Loucy (cell line): Measurements from ENCODE around the gene SEZ6.

Experiments used
- H2AFZ ChIP-seq: fragments of 200-600 bp; sonication (generic); 2 replicates; pipeline ENCODE4 v1.6.0; 2016; ENCODE audit warnings: antibody characterized with exemption, mild to moderate bottlenecking, low read length, moderate library complexity
- H3F3A ChIP-seq: fragments of 200-600 bp; 2 replicates; pipeline ENCODE4 v1.6.0; 2016; ENCODE audit warnings: antibody characterized with exemption, low read depth, mild to moderate bottlenecking
- H3K27me3 ChIP-seq: fragments of 200-600 bp; sonication (generic); 2 replicates; pipeline ENCODE4 v1.6.1; 2014; ENCODE audit warnings: low read length, mild to moderate bottlenecking; ENCODE audit not compliant: insufficient read depth, poor library complexity, severe bottlenecking
- H3K36me3 ChIP-seq: fragments of 200-600 bp; sonication (generic); 2 replicates; pipeline ENCODE4 v1.6.1; 2016; ENCODE audit warnings: low read length; ENCODE audit not compliant: insufficient read depth
- H3K4me1 ChIP-seq: fragments of 200-600 bp; sonication (generic); 2 replicates; pipeline ENCODE4 v1.5.1; 2014; ENCODE audit warnings: low read length, mild to moderate bottlenecking; ENCODE audit not compliant: insufficient read depth, poor library complexity, severe bottlenecking
- H3K4me2 ChIP-seq: fragments of 200-600 bp; sonication (generic); 2 replicates; pipeline ENCODE4 v1.6.0; 2014; ENCODE audit warnings: antibody characterized with exemption, low read length, low read depth, mild to moderate bottlenecking; ENCODE audit not compliant: poor library complexity, severe bottlenecking
- H3K4me3 ChIP-seq: fragments of 200-600 bp; sonication (generic); 2 replicates; pipeline ENCODE4 v1.5.1; 2014; ENCODE audit warnings: low read length, mild to moderate bottlenecking, mixed read lengths; ENCODE audit not compliant: poor library complexity, severe bottlenecking
- H3K79me2 ChIP-seq: fragments of 200-600 bp; sonication (generic); 2 replicates; pipeline ENCODE4 v1.6.1; 2014; ENCODE audit warnings: low read length; ENCODE audit not compliant: insufficient read depth
- H3K9ac ChIP-seq: fragments of 200-600 bp; sonication (generic); 2 replicates; pipeline ENCODE4 v1.6.0; 2014; ENCODE audit warnings: mild to moderate bottlenecking, low read depth, low read length, moderate library complexity; ENCODE audit not compliant: poor library complexity, severe bottlenecking
- H3K9me2 ChIP-seq: fragments of 200-600 bp; sonication (generic); replicated peaks from 2 replicates; pipeline ENCODE4 v1.6.1; 2016; ENCODE audit warnings: low read depth, low read length, mixed read lengths
- H3K9me3 ChIP-seq: fragments of 200-600 bp; sonication (generic); 2 replicates; pipeline ENCODE4 v1.6.1; 2014; ENCODE audit warnings: mild to moderate bottlenecking, antibody characterized with exemption, low read length, low read depth; ENCODE audit not compliant: insufficient read depth
- H4K20me1 ChIP-seq: fragments of 200-600 bp; sonication (generic); 2 replicates; pipeline ENCODE4 v1.6.0; 2014; ENCODE audit warnings: antibody characterized with exemption, low read length, mild to moderate bottlenecking; ENCODE audit not compliant: insufficient read depth, poor library complexity, severe bottlenecking
- CTCF ChIP-seq: fragments of 200-600 bp; sonication (generic); conservative IDR thresholded peaks from 2 replicates; pipeline ENCODE4 v1.5.1; 2014; ENCODE audit warnings: mild to moderate bottlenecking, antibody characterized with exemption, low read length
- EZH2phosphoT487 ChIP-seq: fragments of 200-600 bp; IDR thresholded peaks from 2 replicates; pipeline ENCODE4 v1.6.1; 2018; ENCODE audit warnings: antibody characterized with exemption, mild to moderate bottlenecking, moderate library complexity, borderline replicate concordance

Gene SEZ6

GRCh38 chr17:28975031-28975430, 30.8 kb downstream of the SEZ6 start:
- Histone ChIP-seq H3K9me3 (no peaks in the 10 kb centered on the region), H3K4me3 (no peak overlapping the region), H3K36me3 (no peaks in the 10 kb centered on the region), H3F3A (no peaks in the 10 kb centered on the region), H3K4me1 (peaks cover 11% of the 10 kb centered on the region), H2AFZ (no peak overlapping the region), H3K27me3 (no peaks in the 10 kb centered on the region), H3K9ac (no peak overlapping the region), H3K9me2 (no peaks in the 10 kb centered on the region), H3K4me2 (no peak overlapping the region), H3K79me2 (no peaks in the 10 kb centered on the region), H4K20me1 (no peaks in the 10 kb centered on the region)
- TF ChIP-seq EZH2phosphoT487: no peak
- TF ChIP-seq CTCF: no peak

GRCh38 chr17:28974451-28974850, 31.4 kb downstream of the SEZ6 start:
- Histone ChIP-seq H3K36me3 (no peaks in the 10 kb centered on the region), H3K9me3 (no peaks in the 10 kb centered on the region), H3K27me3 (no peaks in the 10 kb centered on the region), H3K4me1 (peaks cover 11% of the 10 kb centered on the region), H3K4me3 (no peak overlapping the region), H3K9ac (no peak overlapping the region), H3K79me2 (no peaks in the 10 kb centered on the region), H3K4me2 (no peak overlapping the region), H3K9me2 (no peaks in the 10 kb centered on the region), H3F3A (no peaks in the 10 kb centered on the region), H2AFZ (no peak overlapping the region), H4K20me1 (no peaks in the 10 kb centered on the region)
- TF ChIP-seq EZH2phosphoT487: no peak
- no peak for TF ChIP-seq CTCF

- no peaks in the 10 kb centered on the region for H3F3A ChIP-seq
These were observed 32.4 kb downstream of the SEZ6 start for GRCh38 chr17:28973425-28973824.

More at GRCh38 chr17:28973425-28973824, 32.4 kb downstream of the SEZ6 start:
- no peaks in the 10 kb centered on the region for H3K27me3 ChIP-seq
- no peaks in the 10 kb centered on the region for H3K9me2 ChIP-seq
- no peak overlapping the region for H3K4me3 ChIP-seq
- no peaks in the 10 kb centered on the region for H3K36me3 ChIP-seq
- TF ChIP-seq EZH2phosphoT487 (no peak), CTCF (no peak)
- H3K9me3 ChIP-seq: no peaks in the 10 kb centered on the region
- H3K4me1 ChIP-seq: peaks cover 11% of the 10 kb centered on the region
- no peak overlapping the region for H3K4me2 ChIP-seq
- H3K9ac ChIP-seq: no peak overlapping the region
- no peaks in the 10 kb centered on the region for H3K79me2 ChIP-seq
- H4K20me1 ChIP-seq: no peaks in the 10 kb centered on the region
- H2AFZ ChIP-seq: no peak overlapping the region
